IPS-20b (cell line): ENCODE results near the gene ZNF423.

Experiments
- H3K27ac ChIP-seq: one replicate; pipeline ENCODE4 v1.5.1; 2013; ENCODE audit warnings: low read length
- H3K27me3 ChIP-seq: 2 replicates; pipeline ENCODE4 v1.6.1; 2013; ENCODE audit warnings: mild to moderate bottlenecking, low read length, inconsistent platforms; ENCODE audit not compliant: insufficient read depth
- H3K36me3 ChIP-seq: 2 replicates; pipeline ENCODE4 v1.6.1; 2013; ENCODE audit warnings: low read depth, mild to moderate bottlenecking, inconsistent platforms, low read length, moderate library complexity; ENCODE audit not compliant: insufficient read depth
- H3K4me1 ChIP-seq: 2 replicates; pipeline ENCODE4 v1.6.1; 2013; ENCODE audit warnings: mild to moderate bottlenecking, control low read depth, inconsistent platforms, low read length, moderate library complexity; ENCODE audit not compliant: insufficient read depth
- H3K4me3 ChIP-seq: 2 replicates; pipeline ENCODE4 v1.5.1; 2013; ENCODE audit warnings: mild to moderate bottlenecking, low read length, inconsistent platforms
- H3K9ac ChIP-seq: 2 replicates; pipeline ENCODE4 v1.6.1; 2013; ENCODE audit warnings: low read depth, mild to moderate bottlenecking, inconsistent platforms, low read length, moderate library complexity
- H3K9me3 ChIP-seq: 2 replicates; pipeline ENCODE4 v1.6.1; 2013; ENCODE audit warnings: mild to moderate bottlenecking, low read depth, low read length, inconsistent platforms; ENCODE audit not compliant: insufficient read depth

ZNF423 gene

DNA sequence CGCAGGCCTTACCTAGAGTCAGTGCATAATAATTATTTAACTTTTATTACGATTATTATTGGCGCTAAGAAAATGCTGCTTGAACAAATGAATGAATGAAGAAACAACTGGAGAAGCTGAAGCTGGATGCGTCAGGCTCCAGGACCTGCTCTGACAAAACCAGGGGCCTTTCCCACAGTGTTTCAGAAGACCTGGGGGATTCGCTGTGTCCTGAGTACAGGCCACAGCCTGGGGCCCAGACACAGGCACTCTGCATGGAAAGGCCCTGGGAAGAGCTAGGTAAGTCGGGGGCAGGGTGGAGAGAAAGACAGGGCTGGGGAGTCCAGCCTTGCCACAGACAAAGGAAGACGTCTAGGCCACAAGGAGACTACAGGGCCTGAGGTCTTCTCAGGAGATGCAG lies 226.1 kb downstream of the ZNF423 start:
- H3K4me3 ChIP-seq, result no peak overlapping the region
- peaks cover 25% of the 10 kb centered on the region for H3K36me3 ChIP-seq
- H3K27ac ChIP-seq, result no peak overlapping the region
- no peaks in the 10 kb centered on the region for H3K4me1 ChIP-seq
- H3K9me3 ChIP-seq, result peaks cover 13% of the 10 kb centered on the region
- H3K9ac ChIP-seq, result no peak overlapping the region
- no peaks in the 10 kb centered on the region for H3K27me3 ChIP-seq

DNA sequence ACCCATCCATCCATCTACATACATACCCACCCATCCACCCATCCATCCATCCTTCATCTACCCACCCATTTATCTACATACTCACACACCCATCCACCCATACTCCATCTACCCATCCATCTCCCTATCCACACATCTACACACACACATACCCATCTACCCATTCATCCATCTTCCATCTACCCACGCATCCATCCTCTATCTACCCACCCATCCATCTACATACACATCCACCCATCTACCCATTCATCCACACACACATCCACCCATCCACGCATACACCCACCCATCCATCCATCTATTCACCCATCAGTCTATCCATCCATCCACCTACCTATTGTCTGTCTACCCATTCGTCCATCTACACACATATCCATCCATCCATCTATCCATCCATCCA lies 227.8 kb downstream of the ZNF423 start:
- Histone ChIP-seq H3K36me3 (peaks cover 27% of the 10 kb centered on the region), H3K27ac (no peak overlapping the region), H3K27me3 (no peaks in the 10 kb centered on the region), H3K9me3 (peaks cover 13% of the 10 kb centered on the region), H3K4me1 (no peaks in the 10 kb centered on the region), H3K9ac (no peak overlapping the region), H3K4me3 (no peak overlapping the region)

DNA sequence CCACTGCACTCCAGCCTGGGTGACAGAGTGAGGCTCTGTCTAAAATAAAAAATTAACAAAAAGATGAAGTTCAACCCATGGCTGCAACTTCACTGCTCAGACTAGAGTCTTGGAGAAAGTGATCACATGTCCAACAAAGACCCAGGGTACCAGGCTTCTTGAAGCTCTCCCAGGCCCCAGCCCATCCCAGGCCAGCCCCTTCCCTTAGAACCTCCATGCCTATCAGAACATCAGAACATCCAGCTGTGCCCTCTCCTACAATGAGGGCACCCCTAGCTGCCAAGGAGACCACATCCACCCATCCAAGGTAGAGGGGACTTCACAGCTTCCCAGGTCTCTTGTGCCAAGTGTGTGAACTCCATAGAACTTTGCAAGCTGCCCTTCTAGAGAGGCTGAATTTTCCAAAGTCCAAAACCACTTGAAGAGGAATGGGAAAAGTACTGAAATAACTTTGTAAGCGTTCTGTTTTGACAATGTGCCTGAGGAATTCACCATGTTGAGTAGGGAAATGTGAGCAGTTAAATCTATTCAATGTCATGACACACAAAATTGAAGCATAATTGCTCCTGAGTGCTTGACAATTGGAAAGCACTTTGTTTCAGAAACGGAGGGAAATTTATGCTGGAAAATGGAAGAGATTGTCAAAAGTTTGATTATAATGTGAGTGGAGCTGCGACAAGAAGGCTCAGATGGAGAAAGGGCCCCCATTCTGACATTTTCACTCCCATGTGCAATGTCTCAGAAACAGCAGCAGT lies 230.4 kb downstream of the ZNF423 start:
- Histone ChIP-seq H3K27me3 (no peaks in the 10 kb centered on the region), H3K27ac (no peak overlapping the region), H3K4me1 (peaks cover 3% of the 10 kb centered on the region), H3K4me3 (no peak overlapping the region), H3K9ac (no peak overlapping the region), H3K36me3 (peaks cover 27% of the 10 kb centered on the region), H3K9me3 (peaks cover 13% of the 10 kb centered on the region)

DNA sequence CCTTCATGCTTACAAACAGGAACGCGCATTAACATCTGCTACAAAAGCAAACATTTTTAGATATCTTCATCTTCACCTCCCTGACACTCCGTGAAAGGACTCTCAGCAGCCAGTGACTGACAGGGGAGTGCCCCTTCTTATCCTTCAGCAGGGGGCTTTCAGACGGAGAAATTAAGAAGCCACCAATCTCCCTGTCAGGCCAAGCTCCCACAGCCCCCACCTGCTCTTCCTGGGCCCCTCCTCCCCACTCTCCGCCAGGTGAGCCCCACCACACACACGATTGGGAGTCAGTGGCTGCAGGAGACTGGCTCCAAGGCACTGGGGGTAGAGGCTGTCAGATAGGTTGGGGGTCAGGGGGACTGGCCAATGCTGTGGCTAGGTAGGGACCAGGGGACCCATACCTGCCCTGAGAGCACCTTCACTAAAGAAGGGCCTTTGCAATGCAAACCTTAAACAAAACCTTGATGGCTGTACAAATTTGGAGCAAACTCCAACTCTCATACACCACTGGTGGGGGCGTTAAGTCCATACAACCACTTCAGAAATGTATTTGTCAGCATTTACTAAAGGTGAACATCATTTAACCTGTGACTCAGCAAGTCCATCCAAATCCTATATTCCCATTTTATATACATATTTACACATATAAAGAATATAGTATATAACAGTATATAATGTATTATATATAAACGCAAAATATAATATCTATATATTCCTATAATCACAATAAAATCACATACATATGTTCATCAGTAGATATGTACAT lies 232.2 kb downstream of the ZNF423 start:
- peaks cover 15% of the 10 kb centered on the region for H3K36me3 ChIP-seq
- H3K27ac ChIP-seq, result no peak overlapping the region
- H3K27me3 ChIP-seq, result no peaks in the 10 kb centered on the region
- peaks cover 2% of the 10 kb centered on the region for H3K9me3 ChIP-seq
- peaks cover 3% of the 10 kb centered on the region for H3K4me1 ChIP-seq
- no peak overlapping the region for H3K9ac ChIP-seq
- no peak overlapping the region for H3K4me3 ChIP-seq

DNA sequence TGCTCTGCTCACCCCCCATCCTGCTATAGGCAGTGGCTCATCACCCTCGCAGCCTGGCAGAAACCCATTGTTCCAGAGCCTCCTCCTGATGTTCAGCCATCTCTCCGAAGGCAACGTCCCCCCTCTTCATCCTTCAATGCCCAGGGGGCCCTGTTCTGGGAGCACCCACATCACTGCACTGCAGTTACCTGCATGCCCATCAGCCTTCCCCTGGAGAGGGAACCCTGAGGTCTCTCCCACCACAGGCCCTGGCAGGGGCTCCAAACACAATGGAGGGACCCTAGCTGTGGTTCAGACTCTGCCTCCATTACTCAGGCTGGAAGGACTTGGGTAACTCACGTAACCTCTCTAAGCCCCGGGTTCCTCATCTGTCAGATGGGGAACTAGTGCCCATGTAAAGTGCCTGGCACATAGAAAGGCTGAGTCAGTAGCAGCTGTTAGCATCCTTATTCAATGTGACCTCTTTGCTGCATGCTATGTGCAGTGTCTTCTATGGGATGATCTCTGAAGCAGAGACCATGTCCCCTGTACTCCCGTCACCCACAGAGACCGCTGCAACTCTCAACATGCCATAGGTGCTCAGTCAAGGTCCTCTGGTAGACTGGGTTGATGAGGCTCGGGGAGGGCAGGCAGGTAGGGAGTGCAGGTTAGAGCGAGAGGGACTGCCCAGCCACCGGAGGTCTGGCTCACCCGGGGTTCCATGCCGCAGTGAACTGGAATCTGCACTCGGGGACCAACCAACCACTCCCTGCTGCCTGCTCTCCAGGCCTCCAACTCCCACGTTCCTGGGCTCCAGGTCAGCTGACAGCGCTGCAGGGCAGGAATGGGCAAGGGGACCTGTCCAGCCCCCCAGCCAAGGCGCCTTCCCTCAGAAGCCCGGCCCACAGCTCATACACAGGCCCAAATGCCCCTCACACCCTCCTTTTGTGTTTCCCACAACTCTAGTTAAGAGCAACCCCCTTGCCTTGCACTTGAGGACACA lies 233.2 kb downstream of the ZNF423 start:
- peaks cover 3% of the 10 kb centered on the region for H3K4me1 ChIP-seq
- no peaks in the 10 kb centered on the region for H3K27me3 ChIP-seq
- H3K27ac ChIP-seq, result no peak overlapping the region
- H3K9me3 ChIP-seq, result no peaks in the 10 kb centered on the region
- peaks cover 14% of the 10 kb centered on the region for H3K36me3 ChIP-seq
- H3K9ac ChIP-seq, result no peak overlapping the region
- H3K4me3 ChIP-seq, result no peak overlapping the region

DNA sequence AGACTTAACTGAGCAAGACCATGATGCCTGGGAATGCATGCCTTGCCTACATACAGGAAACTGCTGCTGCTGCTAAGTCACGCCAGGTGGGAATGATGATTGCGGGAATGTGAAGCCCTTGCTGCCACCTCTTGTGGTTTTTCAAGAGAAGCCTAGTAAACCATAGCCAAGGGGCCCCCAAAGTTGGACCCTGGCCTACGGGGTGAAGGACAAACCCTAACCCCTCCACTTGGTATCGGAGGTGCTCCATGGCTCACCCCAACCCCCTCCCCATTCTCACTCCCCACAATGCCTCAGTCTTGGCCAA lies 233.9 kb downstream of the ZNF423 start:
- Histone ChIP-seq H3K4me1 (peaks cover 3% of the 10 kb centered on the region), H3K9me3 (no peaks in the 10 kb centered on the region), H3K36me3 (peaks cover 14% of the 10 kb centered on the region), H3K4me3 (no peak overlapping the region), H3K27me3 (no peaks in the 10 kb centered on the region), H3K27ac (no peak overlapping the region), H3K9ac (no peak overlapping the region)

DNA sequence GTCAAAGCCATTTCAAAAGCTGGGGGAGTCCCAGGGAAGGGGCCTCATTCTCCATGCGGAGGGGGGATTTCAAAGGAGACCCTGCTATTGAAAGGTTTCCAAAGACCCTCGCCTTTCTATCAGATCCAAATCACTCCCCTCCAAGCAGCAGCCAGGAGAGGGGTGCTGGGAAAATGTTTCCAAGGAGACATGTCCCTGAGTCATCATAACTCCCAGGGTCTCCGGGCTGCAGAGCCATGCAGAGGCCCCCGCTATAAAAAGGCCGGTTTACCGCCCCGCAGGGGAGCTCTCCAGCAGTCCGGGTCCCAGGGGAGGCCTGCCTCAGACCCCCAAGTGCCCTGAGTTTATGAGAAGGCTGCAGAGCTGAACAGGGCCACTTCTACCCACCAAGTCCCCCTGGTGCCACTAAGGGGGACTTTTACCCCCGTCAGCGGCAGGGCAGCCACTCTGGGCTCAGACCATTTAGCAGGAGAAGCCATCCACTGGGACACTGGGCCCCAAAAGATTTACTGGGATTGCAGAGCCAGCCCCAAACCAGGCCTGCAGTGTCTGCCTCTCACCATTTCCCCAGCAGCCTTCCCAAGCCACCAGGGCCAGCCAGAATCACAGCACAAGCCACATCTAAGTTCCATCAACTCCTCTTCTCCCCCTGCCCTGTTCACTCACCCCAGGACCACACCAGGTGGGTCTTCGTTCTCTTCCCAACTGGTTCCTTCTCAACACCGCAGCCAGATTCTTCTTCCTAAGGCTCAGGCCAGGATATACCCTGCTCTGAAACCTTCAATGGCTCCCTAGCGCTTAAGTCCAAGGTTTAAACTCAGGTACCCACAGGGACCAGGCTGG lies 234.4 kb downstream of the ZNF423 start:
- Histone ChIP-seq H3K4me3 (no peak overlapping the region), H3K27ac (no peak overlapping the region)

DNA sequence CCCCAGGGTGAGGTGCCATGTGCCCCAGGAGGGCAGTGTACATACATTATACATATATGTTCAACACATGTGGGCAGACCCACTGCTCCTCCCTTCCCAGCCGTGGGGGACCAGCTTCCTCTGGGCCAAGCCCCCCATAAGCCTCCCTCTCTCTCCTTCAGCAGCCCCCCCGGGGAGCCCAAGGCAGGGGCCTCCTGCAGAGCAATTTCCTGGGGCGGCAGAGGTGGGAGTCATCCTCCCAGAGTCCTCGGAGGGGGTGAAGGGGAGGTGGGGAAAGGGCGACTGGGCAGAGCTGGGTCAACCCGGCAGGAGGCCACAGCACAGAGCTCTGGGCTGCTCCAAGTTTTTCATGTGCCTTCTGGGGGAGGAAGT lies 235.1 kb downstream of the ZNF423 start:
- Histone ChIP-seq H3K4me3 (no peak overlapping the region), H3K27ac (no peak overlapping the region), H3K27me3 (no peaks in the 10 kb centered on the region), H3K36me3 (peaks cover 12% of the 10 kb centered on the region), H3K9ac (no peak overlapping the region), H3K9me3 (no peaks in the 10 kb centered on the region), H3K4me1 (peaks cover 3% of the 10 kb centered on the region)

More for the DNA sequence above, 234.4 kb downstream of the ZNF423 start:
- H3K9me3 ChIP-seq, result no peaks in the 10 kb centered on the region
- no peak overlapping the region for H3K9ac ChIP-seq
- peaks cover 3% of the 10 kb centered on the region for H3K4me1 ChIP-seq
- H3K27me3 ChIP-seq, result no peaks in the 10 kb centered on the region
- H3K36me3 ChIP-seq, result peaks cover 14% of the 10 kb centered on the region

DNA sequence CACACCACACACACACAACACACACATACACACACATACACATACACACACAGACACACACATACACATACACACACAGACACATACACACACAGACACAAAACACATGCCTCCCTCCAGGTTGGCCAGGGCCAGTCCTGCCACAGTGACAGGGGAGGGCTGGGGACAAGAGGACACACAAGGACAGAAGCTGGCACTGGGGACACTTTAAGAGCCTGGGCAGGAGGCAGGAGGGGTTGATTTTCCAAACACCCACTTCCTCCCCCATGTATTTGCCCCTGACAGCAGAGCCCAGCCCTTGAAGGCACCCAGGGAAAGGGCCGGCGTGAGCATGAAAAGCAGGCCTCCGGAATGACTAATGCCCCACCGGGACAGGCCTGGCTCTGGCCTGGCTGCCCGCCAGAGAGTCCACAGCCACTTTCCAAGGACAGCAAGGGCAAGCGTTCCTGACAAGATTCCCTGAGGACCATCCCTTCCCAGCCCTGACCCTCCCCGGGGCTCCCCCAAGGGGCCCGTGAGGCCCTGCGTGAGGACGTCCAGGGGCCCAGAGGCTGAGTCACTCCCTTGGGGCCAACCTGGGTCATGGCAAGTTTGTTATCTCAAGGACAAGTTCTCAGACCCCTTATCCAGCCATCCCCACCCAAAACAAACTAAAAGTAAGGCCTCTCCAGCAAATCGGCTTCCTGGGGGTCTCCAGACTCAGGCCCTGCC lies 235.6 kb downstream of the ZNF423 start:
- Histone ChIP-seq H3K9ac (no peak overlapping the region), H3K27ac (no peak overlapping the region), H3K27me3 (no peaks in the 10 kb centered on the region), H3K4me1 (peaks cover 3% of the 10 kb centered on the region), H3K9me3 (no peaks in the 10 kb centered on the region), H3K4me3 (no peak overlapping the region), H3K36me3 (peaks cover 6% of the 10 kb centered on the region)

DNA sequence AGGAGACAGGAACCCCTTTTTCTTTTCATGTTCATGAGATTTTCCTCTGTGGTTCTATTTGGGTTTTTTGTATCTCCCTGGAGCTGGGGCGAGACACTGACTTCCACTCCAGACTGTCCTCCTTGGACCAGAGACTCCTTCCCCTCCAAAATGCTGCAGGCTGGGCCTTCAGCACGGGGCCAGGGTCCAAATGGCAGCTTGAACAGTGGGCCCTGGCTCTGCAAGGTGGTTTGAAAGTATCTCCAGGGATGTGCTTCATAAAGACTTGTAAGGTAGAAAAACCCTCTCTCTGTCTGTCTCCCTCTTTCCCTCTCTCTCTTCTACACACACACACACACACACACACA lies 236.1 kb downstream of the ZNF423 start:
- no peak overlapping the region for H3K4me3 ChIP-seq
- H3K9me3 ChIP-seq, result no peaks in the 10 kb centered on the region
- no peak overlapping the region for H3K9ac ChIP-seq
- no peak overlapping the region for H3K27ac ChIP-seq
- H3K4me1 ChIP-seq, result peaks cover 3% of the 10 kb centered on the region
- peaks cover 4% of the 10 kb centered on the region; the same call in 1 of the 2 replicates for H3K36me3 ChIP-seq
- H3K27me3 ChIP-seq, result no peaks in the 10 kb centered on the region
